Peyer's patch (tissue), 4 donors: ENCODE results near the gene KIF26B. TPM values are rescaled to one million over a fixed set of nuclear protein-coding genes. Genes with fewer than 3 reads are reported as not detected.

Source experiments
- DNase-seq, 3 donors: peaks; one replicate each; pipeline ENCODE4 v3.0.0-alpha.2; 2017 to 2019
- H3K27ac ChIP-seq, 4 donors: fragments of 200-600 bp; sonication (generic); one replicate each; pipeline ENCODE4 v1.5.1; 2016 to 2019
- H3K27me3 ChIP-seq, 2 donors: fragments of 200-600 bp; sonication (generic); one replicate each; pipeline ENCODE4 v1.5.1; 2019
- H3K36me3 ChIP-seq, 3 donors: fragments of 200-600 bp; sonication (generic); one replicate each; pipeline ENCODE4 v1.5.1; 2016 to 2019
- H3K4me1 ChIP-seq, 4 donors: fragments of 200-600 bp; sonication (generic); one replicate each; pipeline ENCODE4 v1.5.1; 2016 to 2019
- H3K4me3 ChIP-seq, 4 donors: fragments of 200-600 bp; sonication (generic); 1 replicate in 3 of 4; 2 replicates in 1 of 4; pipeline ENCODE4 v1.5.1; 2016 to 2019; ENCODE audit warnings: mild to moderate bottlenecking in 1 of 4
- H3K9me3 ChIP-seq, 4 donors: fragments of 200-600 bp; sonication (generic); one replicate each; pipeline ENCODE4 v1.5.1; 2016 to 2019; ENCODE audit warnings: mild to moderate bottlenecking in 1 of 4
- CTCF ChIP-seq, 6 experiments: fragments of 450-650 bp in 4 of 6; fragments of 200-600 bp in 2 of 6; sonication (generic) in 1 of 6; IDR thresholded peaks; one replicate each; pipeline ENCODE4 v1.5.1; 2017 to 2019; ENCODE audit warnings: antibody characterized with exemption in 6 of 6, mild to moderate bottlenecking in 3 of 6, moderate library complexity in 1 of 6
- POLR2A ChIP-seq, 2 donors: fragments of 450-650 bp; IDR thresholded peaks; one replicate each; pipeline ENCODE4 v1.5.1; 2017; ENCODE audit warnings: antibody characterized with exemption in 2 of 2, mild to moderate bottlenecking in 2 of 2, moderate library complexity in 2 of 2
- total RNA-seq, 4 donors: library from RNA; depleted of rRNA; stranded (reverse); fragments of >200 nt; gene quantifications; one replicate each; pipeline ENCODE4 v1.1.0, GENCODE V29; 2016

Gene KIF26B
- total RNA-seq, 4 donors from 2014 or later, result 0.70 to 1.6 (median 1.1) TPM

- Histone ChIP-seq H3K4me3 (peak overlapping the region in 2 of 4 donors; percentile 23 to 31), H3K27ac (no peak overlapping the region), H3K4me1 (no peaks in the 10 kb centered on the region), H3K9me3 (no peaks in the 10 kb centered on the region), H3K36me3 (no peaks in the 10 kb centered on the region), H3K27me3 (no peaks in the 10 kb centered on the region)
- TF ChIP-seq CTCF (IDR thresholded peaks at IDR 0.05), result no peak
- no peak for TF ChIP-seq POLR2A (IDR thresholded peaks at IDR 0.05)
- DNase-seq, result no peak
These were observed 11.7 kb downstream of the KIF26B start for GRCh38 chr1:245166471-245166885.

DNA sequence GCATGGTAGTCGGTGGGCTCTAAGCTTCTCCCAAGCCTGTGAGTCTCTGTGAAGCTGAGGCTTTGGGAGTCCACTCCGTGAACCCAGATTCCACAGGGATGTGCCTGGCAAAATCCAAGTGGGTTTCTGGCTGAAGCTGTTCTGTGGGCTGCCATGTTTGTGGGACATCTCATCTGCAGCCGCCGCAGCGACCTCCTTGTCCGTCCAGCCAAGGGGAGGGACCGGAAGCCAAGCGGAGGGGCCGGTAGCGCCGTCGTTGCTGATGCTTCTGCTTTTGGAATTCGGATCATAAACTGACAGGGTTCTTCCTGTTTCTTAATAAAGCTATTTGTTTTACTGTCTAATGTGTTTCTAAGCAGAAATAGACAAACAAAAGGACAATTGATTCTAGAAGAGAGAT, 13.3 kb downstream of the KIF26B start:
- Histone ChIP-seq H3K4me1 (no peaks in the 10 kb centered on the region), H3K4me3 (no peak overlapping the region), H3K9me3 (no peaks in the 10 kb centered on the region), H3K27ac (no peak overlapping the region), H3K27me3 (no peaks in the 10 kb centered on the region), H3K36me3 (no peaks in the 10 kb centered on the region)
- peak in 1 of 3 donors; percentile 52 for DNase-seq
- TF ChIP-seq CTCF (IDR thresholded peaks at IDR 0.05) (no peak), POLR2A (IDR thresholded peaks at IDR 0.05) (no peak)

DNA sequence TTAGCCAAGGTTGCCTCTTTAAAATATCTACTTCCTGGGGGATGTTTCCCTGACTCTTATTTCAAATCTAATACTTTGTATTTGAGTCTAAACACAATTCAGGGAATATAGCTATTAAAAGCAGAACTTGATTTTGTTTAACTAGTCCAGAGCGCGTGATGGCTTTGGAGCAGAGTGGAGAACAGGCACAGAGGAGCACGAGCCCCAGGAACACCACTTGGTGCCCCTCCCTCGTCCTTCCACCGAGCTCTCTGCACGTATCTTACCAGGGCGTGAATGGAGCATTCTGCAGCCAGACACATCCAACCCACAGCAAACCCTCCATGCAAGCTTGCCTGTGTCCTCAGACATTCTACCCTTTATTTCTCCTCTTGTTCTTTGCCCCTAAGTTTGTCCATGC, 14.1 kb downstream of the KIF26B start:
- no peak for TF ChIP-seq CTCF (IDR thresholded peaks at IDR 0.05)
- no peak overlapping the region for H3K27ac ChIP-seq
- no peaks in the 10 kb centered on the region for H3K4me1 ChIP-seq
- H3K9me3 ChIP-seq, result no peaks in the 10 kb centered on the region
- no peak for DNase-seq
- H3K36me3 ChIP-seq, result no peaks in the 10 kb centered on the region
- H3K27me3 ChIP-seq, result no peaks in the 10 kb centered on the region
- H3K4me3 ChIP-seq, result no peak overlapping the region

GRCh38 chr1:245169376-245169775, 14.6 kb downstream of the KIF26B start:
- DNase-seq, result no peak
- no peaks in the 10 kb centered on the region for H3K36me3 ChIP-seq
- no peak for TF ChIP-seq CTCF (IDR thresholded peaks at IDR 0.05)
- H3K4me3 ChIP-seq, result no peak overlapping the region
- no peak overlapping the region for H3K27ac ChIP-seq
- H3K27me3 ChIP-seq, result no peaks in the 10 kb centered on the region
- H3K9me3 ChIP-seq, result no peaks in the 10 kb centered on the region
- no peaks in the 10 kb centered on the region for H3K4me1 ChIP-seq

DNA sequence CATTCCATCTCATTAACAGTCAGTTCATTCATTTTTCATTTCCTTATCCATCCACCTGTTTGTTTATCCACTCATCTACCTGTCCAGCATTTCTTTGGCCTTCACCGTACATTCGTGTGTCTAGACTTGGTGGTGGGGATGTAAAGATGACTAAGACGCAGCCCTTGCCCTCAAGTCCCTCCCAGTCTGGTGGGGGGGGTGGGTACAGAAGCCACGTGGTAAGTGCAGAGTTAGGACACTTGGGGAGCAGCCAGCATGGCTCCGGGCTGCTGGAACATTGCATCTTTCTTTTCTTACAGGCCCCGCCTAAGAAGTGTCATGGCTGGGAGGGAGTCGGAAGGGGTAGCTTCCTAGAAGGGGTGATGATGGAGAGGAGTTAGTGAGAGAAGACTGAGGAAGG, 17.2 kb downstream of the KIF26B start:
- no peaks in the 10 kb centered on the region for H3K36me3 ChIP-seq
- no peak for DNase-seq
- H3K27ac ChIP-seq, result no peak overlapping the region
- TF ChIP-seq CTCF (IDR thresholded peaks at IDR 0.05) (no peak), POLR2A (IDR thresholded peaks at IDR 0.05) (no peak)
- H3K9me3 ChIP-seq, result no peaks in the 10 kb centered on the region
- H3K27me3 ChIP-seq, result no peaks in the 10 kb centered on the region
- H3K4me1 ChIP-seq, result no peaks in the 10 kb centered on the region
- no peak overlapping the region for H3K4me3 ChIP-seq

GRCh38 chr1:245172829-245173228, 18.0 kb downstream of the KIF26B start:
- Histone ChIP-seq H3K4me1 (no peaks in the 10 kb centered on the region), H3K4me3 (no peak overlapping the region), H3K9me3 (no peaks in the 10 kb centered on the region), H3K27ac (no peak overlapping the region), H3K36me3 (no peaks in the 10 kb centered on the region), H3K27me3 (no peaks in the 10 kb centered on the region)
- TF ChIP-seq CTCF (IDR thresholded peaks at IDR 0.05) (no peak), POLR2A (IDR thresholded peaks at IDR 0.05) (no peak)
- DNase-seq, result no peak
